Kidney tubule cell (primary cell): ENCODE data around the gene PLA2G6.
A peak's percentile ranks its signal among the peaks of the same experiment; 100 is the strongest.

Experiments
- DNase-seq: peaks from one replicate; pipeline ENCODE4 v3.0.0-alpha.2; 2018; ENCODE audit warnings: low spot score

The PLA2G6 gene

GRCh38 chr22:38110863-38111852, 70.5 kb downstream of the PLA2G6 start:
- DNase-seq = peak; percentile 83

- DNase-seq = peak; percentile 91
These were observed 71.4 kb downstream of the PLA2G6 start, which contains the start of gene BAIAP2L2 for GRCh38 chr22:38110008-38110862. Gene BAIAP2L2, minus strand, starts transcription at chr22:38110684. Its CDS starts 159 bp downstream, at chr22:38110525.

GRCh38 chr22:38109371-38110001, 72.1 kb downstream of the PLA2G6 start:
- no peak for DNase-seq

DNA sequence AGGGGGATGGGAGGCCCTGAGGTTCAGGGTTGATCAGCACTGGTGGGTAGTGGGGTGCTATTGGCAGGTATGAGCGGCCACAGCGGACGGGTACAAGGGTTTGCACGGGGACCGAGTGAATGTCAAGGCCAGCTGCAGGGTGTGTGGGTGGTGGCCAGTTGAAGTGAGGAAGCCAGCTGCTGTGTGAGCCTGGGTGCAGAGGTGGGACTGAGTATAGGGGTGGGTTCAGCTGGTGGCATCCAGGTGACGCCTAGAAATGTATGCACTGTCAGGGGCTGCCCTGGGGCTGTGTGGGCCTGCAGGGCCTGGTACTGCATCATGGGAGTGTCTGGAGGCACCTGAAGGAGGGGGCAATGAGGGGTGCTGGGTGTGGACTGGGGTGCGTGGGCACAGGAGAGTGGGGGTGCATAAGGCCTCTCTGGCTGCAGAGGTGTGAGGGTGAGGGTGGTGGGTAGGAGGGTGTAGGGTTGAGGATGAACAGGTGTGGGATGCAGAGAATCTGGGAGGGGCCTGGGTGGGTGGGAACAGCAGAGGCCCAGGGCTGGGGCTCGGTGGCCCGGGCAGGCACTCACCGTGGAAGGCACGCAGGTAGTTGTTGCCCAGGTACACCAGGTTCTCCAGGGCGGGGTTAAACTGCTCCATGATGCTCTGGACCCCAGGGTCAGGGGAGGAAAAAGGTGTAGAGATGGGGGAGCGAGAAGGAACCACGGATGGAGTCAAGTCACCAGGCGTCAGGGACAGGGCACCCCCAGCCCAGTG, 72.9 kb downstream of the PLA2G6 start:
- DNase-seq = no peak

GRCh38 chr22:38107692-38108515, 73.7 kb downstream of the PLA2G6 start:
- no peak for DNase-seq

GRCh38 chr22:38106814-38107578, 74.6 kb downstream of the PLA2G6 start:
- no peak for DNase-seq

DNA sequence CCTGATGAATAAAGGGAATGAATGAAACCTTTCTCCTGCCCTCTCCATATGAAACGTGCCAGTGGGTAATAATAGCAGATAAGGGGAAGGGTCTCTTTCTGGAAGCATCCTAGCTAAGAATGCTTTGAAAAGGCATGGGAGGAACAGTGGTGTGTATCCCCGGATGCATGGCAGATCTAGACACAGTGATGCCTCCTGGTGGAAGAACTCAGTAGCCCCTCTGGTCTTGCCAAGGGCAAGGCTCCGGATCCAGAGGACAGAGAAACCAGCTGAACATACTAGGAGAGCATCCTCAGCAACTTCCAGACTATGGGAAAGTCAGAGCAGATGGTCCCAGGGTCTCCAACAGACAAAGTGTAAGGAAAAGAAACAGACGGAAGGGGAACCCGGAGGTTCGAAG, 77.5 kb downstream of the PLA2G6 start:
- DNase-seq = no peak

DNA sequence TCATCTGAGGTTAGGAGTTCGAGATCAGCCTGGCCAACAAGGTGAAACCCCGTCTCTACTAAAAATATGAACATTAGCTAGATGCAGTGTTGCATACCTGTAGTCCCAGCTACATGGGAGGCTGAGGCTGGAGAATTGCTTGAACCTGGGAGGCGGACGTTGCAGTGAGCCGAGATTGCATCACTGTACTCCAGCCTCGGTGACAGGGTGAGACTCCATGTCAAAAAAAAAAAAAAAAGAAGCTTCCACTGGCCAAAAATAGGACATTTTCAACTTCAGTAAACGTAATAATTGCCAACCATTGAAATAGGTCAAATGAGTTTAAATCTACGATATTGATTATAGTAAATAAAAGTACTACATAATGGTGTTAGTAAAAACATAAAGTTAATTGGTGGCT, 78.0 kb downstream of the PLA2G6 start:
- DNase-seq = no peak

DNA sequence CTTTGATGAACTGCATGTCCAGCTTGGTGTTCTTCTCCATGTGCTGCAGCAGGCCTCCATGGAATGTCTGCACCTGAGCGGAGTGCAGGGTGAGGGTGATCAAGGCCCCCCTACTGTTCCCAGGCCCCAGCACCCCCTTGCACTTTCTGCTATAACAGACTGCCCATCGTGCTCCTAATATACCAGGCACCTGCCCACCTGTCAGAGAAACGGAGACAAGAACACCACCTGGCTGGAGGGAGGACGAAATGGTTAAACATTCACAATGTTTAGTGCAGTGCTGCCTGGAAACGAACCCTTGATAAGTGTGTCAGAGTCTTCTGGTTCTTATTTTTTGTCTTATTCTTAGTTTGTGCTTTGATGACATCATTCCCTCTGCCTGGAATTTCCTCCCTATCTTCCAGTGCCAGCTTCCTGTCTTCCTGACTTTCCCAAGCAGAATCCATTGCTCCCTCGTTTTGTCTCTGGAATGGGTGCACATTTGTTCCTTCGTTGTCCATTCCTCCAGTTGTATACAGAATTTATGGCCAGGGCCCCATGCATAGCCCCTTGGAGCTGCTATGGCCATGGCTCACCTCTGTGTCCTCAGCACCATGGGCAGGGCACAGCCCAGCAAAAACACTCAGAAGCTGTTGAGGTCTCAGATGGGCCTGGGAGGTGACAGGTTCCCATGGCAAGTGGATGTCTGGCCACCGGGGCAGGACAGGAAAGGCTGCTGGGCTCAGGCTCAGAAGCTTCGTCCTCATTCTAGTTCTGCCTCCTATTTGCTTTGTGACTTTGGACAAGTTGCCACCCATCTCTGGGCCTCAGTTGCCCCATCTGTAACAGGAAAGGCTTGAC, 83.0 kb downstream of the PLA2G6 start:
- peak; percentile 78 for DNase-seq

DNA sequence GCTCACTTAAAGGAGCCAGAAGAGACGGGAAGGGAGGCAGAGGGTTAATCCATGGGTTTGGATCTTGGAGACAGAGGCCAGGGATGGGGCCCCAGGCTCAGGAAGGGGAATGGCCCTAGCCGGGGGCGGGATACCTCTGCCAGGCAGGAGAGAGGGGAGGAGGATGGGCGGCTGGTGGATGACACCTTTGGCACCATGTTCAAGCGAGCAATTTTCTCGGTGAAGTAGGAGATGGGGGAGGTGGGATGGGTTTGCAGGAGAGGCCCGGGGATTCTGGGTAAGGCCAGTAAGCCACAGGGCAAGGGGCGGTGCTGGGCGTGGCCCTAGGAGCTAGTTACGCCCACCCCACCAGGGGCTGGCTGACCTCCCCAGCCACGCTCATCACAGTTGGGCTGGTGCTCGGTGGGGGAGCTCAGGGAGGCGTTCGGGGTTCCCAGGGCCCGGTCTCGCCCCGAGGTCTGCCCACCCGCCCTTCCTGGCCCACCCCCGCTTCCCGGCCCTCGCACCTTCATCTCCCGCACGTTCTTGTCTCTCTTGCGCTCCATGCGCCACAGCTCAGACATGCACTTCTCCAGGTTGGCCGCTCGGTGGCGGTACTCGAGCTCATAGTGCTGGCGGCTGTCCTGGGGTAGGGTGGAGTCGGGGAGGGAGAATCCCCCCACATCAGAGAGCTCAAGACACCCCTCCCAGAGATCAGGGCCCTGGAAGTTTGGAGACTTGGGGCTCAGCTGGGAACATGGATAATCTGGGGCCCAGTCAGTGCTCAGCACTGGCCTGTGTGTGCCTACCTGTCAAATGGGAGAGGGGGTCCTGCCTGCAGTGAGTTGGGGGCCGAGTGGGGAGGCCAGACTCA, 83.8 kb downstream of the PLA2G6 start:
- DNase-seq = no peak

DNA sequence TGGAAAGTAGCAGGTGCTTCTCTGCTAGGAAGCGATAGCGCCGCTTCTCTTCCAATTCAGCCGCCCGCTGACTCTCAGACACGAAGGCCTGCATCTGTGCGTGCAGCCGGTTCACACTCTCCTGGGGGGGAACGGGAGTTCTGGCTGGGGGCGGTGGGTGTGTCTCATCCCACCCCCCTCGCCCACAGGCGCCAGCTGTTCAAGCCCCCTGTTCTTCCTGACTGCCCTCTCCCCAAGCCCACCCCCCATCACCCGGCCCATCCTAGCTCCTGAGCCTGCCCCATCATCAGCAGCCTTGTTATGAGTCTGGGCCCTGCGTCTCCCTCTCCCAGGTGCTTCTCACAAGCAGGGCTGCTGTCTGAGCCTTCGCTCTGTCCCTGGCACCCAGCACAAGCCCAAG, 84.6 kb downstream of the PLA2G6 start:
- DNase-seq = no peak

DNA sequence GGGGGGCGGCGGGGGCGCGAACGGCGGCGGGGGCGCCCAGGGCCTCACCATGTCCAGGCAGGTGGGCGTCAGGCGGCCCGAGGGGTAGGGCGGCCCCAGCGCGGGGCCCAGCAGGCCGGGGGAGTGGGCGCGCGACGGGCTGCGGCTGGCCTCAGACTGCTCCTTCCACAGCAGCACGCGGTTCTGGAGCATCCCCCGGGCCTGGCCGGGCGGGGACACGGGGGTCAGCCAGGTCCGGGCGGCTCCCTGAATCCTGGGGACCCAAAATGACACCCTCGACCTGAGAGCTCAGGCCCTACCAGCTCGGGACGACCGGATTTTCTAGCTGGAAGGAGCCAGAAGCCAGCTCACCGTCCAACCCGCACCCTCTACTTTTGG, 92.2 kb downstream of the PLA2G6 start:
- DNase-seq = no peak

DNA sequence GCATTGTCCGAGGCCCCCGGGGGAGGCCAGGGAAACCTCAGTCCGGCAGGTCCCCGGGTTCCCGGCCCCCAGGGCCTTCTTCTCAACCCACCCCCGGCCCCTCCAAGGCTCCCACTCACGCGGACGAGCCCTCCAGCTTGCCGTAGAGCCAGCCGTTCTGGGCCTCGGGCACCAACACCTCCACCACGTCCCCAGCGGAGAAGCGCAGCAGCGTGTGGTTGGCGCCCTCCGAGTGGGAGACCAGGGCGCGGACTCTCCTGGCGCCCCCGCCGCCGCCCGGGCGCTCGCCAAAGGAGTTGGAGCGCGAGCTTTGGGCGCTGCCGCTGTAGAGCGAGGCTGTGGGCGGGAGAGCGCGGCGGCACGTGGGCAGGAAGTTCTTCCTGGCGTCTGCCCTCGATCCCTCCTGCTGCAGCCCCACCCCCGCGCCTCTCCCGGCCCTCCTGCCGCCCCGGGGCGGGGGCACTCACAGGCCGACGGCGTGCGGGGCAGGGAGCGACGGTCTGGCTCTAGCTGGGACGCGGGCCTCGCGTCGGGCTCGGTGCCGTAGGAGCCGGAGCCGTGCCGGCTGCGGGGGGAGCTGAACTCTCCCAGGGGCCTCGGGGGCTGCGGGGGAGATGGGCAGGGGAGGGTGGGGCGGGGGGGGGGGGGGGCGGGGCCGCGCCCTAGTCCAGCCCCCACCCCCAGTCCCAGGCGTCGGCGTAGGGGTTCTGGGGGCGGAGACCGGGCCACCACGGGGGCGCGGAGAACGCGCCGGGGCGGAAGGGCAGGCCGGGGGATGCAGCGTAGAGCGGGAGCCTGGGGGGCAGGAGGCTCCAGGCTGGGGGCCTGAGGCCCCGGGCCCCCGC, 92.8 kb downstream of the PLA2G6 start:
- DNase-seq = no peak

GRCh38 chr22:38087855-38088254, 93.8 kb downstream of the PLA2G6 start:
- DNase-seq = no peak

DNA sequence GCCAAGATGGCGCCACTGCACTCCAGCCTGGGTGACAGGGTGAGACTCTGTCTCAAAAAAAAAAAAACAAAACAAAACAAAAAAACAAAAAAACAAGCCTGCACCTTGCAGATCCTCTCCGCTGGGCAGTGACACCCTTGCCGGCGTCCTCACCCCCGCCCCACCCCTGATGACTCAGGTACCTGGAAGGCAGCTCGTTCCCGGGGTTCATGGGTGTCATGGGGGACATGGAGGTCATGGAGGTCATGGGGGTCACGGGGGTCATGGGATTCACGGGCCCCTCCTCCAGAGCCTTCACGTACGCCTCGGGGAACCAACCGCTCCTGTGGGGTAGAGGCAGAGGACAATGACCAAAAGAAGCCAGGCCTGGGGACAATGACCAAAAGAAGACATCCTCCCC, 94.7 kb downstream of the PLA2G6 start:
- DNase-seq = no peak

- no peak for DNase-seq
These were observed 95.4 kb downstream of the PLA2G6 start for GRCh38 chr22:38086001-38086845.
